H1 (cell line): Measurements from ENCODE around the gene SH3RF3. TPM values are rescaled to one million over a fixed set of nuclear protein-coding genes. Genes with fewer than 3 reads are reported as not detected.

Experiments
- ATF2 ChIP-seq: IDR thresholded peaks from 2 replicates; pipeline ENCODE4 v1.6.1; 2012; ENCODE audit warnings: low read length, inconsistent platforms
- POLR2A ChIP-seq, 2 experiments: IDR thresholded peaks; 1 replicate in 1 of 2; 2 replicates in 1 of 2; pipeline ENCODE4 v1.6.1; 2011; ENCODE audit warnings: low read depth in 2 of 2, low read length in 2 of 2, mild to moderate bottlenecking in 2 of 2; ENCODE audit errors: control extremely low read depth in 1 of 2
- SIRT6 ChIP-seq: IDR thresholded peaks from one replicate; pipeline ENCODE4 v1.7.1; 2012; ENCODE audit warnings: low read length, inconsistent platforms
- polyA plus RNA-seq, 7 experiments: library from polyadenylated mRNA; depleted of rRNA in 3 of 7; stranded (reverse) in 5 of 7; unstranded in 2 of 7; fragments of >200 nt in 5 of 7; fragments of 200-250 nt in 2 of 7; gene quantifications; 1 replicate in 5 of 7; 2 replicates in 1 of 7; 4 replicates in 1 of 7; pipeline versions ENCODE4 v1.2.1 to v1.2.3, GENCODE V29; 2011 to 2013; ENCODE audit warnings: missing spikeins in 2 of 7, mixed read lengths in 2 of 7
- total RNA-seq: library from RNA; stranded (reverse); fragmentation: NEBNext Ultra II Directional; extraction: Animal tissue kit (Norgen Biotek cat#: 25700); gene quantifications from 2 replicates; pipeline ENCODE4 v1.2.1, GENCODE V29; 2021

SH3RF3 gene
- total and polyA plus RNA-seq, 2 of the 8 experiments (the other 6 are each of a cell fraction or from before 2014, with no cell fraction given): 0.11 to 0.65 TPM

- TF ChIP-seq ATF2 (no peak), SIRT6 (no peak), POLR2A (IDR thresholded peaks at IDR 0.05; ENCODE audit: control extremely low read depth in 1 of 2, low read depth in 2 of 2, low read length in 2 of 2) (no peak)
Observed at GRCh38 chr2:109436610-109437225, 307.7 kb downstream of the SH3RF3 start (continued).
